GM21576 (cell line): ENCODE measurements around the gene ADM5.

Experiments
- ATAC-seq: cut with Tn5 transposase; IDR thresholded peaks from one replicate; pipeline ENCODE4 v1.9.1; 2021; ENCODE audit warnings: mild to moderate bottlenecking, moderate library complexity; ENCODE audit not compliant: unreplicated experiment

ADM5 gene

GRCh38 chr19:49679771-49680413 lies 9.5 kb upstream of the ADM5 start:
- no peak for ATAC-seq

DNA sequence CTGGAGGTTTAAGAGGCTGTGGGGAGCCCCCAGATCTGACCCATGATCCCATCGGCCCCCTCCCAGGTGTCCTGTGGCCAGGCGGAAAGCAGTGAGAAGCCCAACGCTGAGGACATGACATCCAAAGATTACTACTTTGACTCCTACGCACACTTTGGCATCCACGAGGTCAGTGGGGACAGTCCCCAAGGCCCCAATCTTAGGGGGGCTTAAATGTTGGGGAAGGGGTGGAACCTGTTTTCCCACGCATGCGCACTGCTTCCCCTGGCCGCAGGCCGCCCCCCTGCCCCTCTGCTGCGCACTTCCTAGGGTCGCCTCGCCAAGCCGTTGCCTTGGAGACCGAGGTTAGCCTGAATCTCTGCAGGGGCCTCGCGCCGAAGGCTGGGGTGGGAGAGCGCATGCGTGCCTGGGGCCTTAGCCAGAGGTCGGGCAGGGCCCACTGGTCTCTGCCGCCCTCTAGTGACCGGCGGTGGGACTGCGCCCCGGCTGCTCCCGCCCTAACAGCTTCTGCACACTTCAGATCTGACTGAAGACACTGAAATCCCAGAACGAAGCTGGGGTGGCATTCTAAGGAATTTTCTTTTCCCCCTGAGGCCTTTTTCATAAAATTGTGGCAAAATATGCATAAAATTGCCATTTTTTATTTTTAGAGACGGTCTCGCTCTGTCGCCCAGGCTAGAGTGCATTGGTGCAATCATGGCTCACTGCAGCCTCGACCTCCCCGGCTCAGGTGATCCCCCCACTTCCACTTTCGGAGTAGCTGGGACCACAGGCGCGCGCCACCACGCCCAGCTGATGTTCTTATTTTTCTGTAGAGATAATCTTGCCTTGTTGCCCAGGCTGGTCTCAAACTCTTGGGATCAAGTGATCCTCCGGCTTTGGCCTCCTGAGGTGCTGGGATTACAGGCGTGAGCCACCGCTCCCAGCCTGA lies 8.7 kb upstream of the ADM5 start:
- no peak for ATAC-seq

DNA sequence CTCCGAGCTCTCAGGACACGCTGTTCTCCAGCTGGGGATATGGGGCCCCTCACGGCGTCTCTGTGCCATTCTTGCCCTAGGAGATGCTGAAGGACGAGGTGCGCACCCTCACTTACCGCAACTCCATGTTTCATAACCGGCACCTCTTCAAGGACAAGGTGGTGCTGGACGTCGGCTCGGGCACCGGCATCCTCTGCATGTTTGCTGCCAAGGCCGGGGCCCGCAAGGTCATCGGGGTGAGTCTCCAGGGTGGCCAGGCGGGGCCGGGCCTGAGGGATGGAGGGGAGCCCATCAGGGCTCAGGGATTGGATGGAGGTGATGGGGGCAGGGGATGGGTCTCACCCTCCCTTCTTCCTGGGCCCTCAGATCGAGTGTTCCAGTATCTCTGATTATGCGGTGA lies 7.6 kb upstream of the ADM5 start:
- no peak for ATAC-seq

DNA sequence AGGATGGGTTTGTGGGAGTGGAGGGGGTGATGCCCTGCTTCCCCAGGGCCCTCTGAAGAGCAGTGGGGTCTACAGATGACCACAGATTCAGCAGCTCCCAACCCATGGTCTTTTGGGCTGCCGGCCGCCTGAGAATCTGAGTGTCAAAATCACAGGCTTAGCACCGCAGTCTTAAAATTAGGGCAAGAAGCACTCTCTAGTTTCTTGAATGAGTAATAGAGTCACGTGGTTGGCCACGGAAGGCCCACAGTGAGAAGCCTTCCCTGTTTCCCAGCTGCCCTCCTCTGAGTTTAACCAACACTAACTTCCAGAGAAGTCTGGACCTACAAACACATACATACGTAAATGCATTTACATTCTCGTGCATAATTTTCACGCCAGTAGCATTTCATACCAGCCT lies 7.1 kb upstream of the ADM5 start:
- ATAC-seq, result no peak

DNA sequence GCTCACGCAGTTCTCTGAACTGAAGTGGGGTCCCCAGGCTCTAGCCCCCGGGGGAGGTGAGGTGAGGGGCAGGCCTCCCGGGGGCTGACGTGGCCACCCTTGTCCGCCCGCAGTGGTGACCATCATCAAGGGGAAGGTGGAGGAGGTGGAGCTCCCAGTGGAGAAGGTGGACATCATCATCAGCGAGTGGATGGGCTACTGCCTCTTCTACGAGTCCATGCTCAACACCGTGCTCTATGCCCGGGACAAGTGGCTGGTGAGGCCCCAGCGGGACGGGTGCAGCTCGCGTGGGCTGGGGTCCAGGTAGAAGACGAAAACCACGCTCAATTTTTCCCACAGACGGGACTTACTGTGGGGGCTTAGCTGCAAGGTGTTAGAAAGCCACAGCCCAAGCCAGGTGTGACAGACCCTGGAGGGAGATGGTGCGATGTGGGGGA lies 5.6 kb upstream of the ADM5 start:
- ATAC-seq, result no peak

GRCh38 chr19:49684251-49684982 lies 5.0 kb upstream of the ADM5 start:
- ATAC-seq, result no peak

- no peak for ATAC-seq
Observed at GRCh38 chr19:49684983-49685553, 4.3 kb upstream of the ADM5 start.

DNA sequence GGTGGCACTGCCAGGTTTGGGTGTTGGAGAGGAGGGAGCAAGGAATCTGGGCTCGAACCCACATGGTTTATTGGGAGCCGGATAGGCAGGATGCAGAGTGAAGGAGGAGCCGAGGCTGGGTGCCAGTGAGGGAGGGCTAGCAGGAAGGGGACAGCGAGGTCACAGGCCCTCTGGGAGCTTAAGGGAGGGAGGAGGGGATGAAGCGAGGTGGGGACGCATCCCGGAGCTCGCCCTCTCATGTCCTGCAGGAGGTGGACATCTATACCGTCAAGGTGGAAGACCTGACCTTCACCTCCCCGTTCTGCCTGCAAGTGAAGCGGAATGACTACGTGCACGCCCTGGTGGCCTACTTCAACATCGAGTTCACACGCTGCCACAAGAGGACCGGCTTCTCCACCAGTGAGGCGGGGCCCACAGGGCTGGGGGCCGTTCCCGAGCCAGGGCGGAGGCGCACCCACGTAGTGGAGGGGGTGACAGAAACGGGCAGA lies 3.5 kb upstream of the ADM5 start:
- no peak for ATAC-seq

DNA sequence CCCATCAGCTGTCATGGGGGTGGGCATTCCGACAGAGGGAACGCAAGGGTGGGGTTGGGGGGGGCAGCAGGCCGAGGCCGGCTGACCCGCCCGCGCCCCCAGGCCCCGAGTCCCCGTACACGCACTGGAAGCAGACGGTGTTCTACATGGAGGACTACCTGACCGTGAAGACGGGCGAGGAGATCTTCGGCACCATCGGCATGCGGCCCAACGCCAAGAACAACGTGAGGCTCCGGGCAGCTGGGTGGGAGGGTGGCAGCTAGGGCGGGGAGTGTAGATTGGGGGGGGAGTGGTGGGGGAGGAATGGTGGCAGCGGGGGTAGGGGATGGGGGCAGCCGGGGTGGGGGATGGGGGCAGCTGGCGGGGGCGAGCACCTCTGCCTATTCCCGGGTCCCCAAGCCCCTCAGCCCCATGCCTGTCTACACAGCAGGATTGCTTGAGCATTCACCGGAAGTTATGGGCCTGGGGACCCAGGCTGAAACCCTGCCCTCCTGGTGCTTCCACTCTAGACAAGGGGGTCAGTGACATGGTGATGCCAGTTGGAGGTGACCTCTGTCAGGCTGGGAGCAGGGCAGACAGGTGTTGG lies 2.8 kb upstream of the ADM5 start:
- no peak for ATAC-seq

DNA sequence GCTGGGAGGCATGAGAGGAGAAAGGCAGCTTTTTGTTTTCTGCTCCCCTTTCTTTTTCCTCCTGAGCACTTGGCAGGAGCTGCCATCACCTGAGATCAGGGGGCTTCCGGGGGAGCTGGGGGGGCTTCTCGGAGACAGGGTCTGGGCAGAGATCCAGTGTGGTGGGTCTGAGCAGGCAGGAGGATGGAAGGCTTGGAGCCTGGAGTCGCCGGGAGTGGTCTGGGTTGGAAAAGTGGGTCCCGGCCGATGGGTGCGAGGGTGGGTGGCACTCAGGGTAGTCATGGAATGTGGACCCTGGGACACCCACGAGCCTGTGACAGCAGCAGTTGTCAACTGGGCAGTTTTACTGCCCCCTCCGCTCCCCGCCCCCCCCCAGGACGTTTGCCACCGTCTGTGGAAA lies 2.2 kb upstream of the ADM5 start:
- ATAC-seq, result no peak

DNA sequence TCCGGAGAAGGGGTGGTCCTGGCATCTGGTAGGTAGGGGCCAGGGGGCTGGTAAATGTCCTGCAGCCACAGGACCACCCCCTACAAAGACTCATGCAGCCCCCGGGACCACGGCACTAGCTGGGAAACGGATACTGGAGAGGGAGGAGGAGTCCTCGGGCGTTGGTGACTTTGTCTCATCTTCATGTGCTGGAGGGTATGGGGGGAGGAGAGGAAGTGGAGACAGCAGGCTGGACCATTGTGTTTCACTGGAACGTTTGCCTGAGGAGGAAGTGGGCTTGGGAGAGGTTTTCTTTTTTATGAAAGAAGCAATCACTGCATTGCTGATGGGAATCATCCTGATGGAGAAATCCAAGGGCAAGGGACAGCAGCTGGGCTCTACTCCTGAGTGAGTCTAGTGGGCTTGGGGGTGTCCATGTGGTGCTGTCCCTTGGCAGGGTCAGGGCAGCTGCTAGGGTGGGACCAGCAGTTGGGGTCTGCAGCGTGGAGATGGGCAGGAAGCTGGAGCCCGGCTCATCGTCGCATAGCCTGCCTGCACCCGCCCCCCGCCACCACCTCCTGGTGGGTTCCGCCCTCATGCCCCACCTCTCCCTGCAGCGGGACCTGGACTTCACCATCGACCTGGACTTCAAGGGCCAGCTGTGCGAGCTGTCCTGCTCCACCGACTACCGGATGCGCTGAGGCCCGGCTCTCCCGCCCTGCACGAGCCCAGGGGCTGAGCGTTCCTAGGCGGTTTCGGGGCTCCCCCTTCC lies 1.7 kb upstream of the ADM5 start:
- no peak for ATAC-seq

GRCh38 chr19:49688531-49689132 lies 762 bp upstream of the ADM5 start:
- no peak for ATAC-seq

- no peak for ATAC-seq
Observed at GRCh38 chr19:49690079-49690655, 773 bp downstream of the ADM5 start.

DNA sequence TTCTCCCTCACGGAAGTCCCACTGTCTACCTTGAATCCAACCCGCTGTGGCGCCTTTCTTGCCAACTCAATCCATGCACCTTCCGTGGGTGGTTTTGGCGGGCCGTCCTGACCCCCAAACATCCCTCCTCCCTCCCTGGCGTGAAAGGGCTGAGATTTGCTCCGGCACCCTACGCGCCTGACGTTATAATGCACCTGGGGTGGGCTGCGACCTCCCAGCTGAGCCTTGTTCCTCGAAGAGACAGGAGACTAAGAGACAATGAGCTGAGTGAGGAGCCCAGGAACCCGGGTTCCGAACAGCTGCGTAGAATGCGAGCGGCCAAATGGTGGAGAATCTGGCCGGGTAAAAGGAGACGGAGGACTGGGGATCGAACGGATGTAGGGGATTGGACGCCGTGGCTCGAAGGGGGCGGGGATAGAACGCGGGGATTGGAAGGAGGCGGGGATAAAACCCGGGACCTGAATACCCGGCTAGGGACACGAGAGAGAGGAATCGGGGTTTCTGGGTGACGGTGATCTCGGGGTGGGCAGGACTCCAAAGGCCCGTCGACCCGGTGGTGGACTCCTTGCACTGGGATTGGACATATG lies 1.4 kb downstream of the ADM5 start, which contains the start of gene CPT1C:
TSS of gene CPT1C (plus strand) at position 461 of the 587 bp plus-strand sequence. CDS start 1,137 bp downstream, outside the sequence.
- ATAC-seq, result no peak

DNA sequence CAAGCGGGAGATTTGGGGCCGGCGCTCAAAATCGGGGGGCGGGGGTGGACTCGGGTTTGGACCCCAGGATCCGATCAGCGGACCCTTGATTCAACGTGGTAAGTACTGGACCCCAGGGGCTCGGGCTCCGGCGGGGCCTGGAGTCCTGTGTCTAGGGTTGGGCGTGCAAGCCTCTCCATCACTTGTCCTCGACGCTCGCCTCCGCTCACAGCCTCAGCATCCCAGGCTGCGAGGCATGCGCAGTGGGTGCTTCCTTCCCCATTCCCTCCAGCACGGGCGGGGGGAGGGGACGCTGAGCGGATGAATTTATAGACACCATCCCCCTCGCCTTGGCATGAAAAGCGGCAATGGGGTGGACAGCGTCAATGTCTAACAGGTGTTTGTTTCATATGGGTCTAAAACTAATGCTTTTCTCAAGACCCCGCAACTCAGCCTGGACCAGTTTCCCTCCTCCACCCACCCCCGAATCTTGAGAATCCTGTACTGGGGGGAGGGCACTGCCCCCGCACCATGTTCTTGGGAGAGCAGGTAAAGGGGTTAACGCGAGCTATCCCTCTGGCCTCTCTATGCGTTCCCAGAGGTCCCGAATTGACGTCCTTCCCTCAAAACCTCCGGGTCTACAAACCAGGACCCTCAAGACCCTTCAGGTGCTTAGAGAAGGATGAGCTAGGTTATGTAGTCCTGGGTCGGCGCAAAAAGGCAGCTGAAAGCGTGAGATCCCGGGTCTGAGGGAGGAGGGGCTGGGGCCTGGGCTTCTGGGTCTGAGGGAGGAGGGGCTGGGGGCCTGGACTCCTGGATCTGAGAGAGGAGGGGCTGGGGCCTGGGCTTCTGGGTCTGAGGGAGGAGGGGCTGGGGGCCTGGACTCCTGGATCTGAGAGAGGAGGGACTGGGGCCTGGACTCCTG lies 2.1 kb downstream of the ADM5 start:
- no peak for ATAC-seq

DNA sequence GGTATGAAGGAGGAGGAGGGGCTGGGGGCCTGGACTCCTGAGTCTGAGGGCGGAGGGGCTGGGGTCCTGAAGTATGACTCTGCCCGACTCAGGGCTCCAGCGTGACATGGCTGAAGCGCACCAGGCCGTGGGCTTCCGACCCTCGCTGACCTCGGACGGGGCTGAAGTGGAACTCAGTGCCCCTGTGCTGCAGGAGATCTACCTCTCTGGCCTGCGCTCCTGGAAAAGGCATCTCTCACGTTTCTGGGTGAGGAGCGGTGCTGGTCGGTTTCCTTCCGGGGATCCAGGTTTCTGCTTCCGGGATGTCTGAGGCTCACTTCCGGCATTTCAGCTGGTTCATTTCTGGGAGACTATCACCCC lies 2.7 kb downstream of the ADM5 start:
- ATAC-seq, result no peak

- no peak for ATAC-seq
Observed at GRCh38 chr19:49696115-49696514, 6.7 kb downstream of the ADM5 start.

DNA sequence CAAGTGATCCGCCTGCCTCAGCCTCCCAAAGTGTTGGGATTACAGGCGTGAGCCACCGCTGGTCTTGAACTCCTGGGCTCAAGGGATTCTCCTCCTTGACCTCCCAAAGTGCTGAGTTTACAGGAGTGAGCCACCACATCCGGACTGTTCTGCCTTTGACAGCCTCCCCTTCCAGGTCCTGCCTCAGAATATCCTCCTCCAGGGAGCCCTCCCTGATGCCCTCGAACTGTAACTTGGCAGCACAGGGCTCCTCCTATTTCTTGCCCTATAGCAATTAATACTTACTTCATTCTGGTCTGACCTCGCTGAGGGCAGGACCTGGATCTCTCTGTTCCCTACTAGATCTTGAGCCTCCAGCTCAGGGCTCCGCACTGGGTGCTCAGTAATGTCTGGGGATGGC lies 7.5 kb downstream of the ADM5 start:
- no peak for ATAC-seq
